ENCODE data around the gene COX6A2.

The COX6A2 gene

GRCh38 chr16:31385680-31386079 lies 42.5 kb downstream of the COX6A2 start:
- DNase-seq (ENCODE audit: low read depth), result no peak
- TF ChIP-seq, protein P1, sequence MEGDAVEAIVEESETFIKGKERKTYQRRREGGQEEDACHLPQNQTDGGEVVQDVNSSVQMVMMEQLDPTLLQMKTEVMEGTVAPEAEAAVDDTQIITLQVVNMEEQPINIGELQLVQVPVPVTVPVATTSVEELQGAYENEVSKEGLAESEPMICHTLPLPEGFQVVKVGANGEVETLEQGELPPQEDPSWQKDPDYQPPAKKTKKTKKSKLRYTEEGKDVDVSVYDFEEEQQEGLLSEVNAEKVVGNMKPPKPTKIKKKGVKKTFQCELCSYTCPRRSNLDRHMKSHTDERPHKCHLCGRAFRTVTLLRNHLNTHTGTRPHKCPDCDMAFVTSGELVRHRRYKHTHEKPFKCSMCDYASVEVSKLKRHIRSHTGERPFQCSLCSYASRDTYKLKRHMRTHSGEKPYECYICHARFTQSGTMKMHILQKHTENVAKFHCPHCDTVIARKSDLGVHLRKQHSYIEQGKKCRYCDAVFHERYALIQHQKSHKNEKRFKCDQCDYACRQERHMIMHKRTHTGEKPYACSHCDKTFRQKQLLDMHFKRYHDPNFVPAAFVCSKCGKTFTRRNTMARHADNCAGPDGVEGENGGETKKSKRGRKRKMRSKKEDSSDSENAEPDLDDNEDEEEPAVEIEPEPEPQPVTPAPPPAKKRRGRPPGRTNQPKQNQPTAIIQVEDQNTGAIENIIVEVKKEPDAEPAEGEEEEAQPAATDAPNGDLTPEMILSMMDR (IDR thresholded peaks at IDR 0.05; ENCODE audit: insufficient read depth, low read depth, low read length, missing control alignments), result no peak
- no peak overlapping the region for H3K4me3 ChIP-seq (ENCODE audit: low read length)

DNA sequence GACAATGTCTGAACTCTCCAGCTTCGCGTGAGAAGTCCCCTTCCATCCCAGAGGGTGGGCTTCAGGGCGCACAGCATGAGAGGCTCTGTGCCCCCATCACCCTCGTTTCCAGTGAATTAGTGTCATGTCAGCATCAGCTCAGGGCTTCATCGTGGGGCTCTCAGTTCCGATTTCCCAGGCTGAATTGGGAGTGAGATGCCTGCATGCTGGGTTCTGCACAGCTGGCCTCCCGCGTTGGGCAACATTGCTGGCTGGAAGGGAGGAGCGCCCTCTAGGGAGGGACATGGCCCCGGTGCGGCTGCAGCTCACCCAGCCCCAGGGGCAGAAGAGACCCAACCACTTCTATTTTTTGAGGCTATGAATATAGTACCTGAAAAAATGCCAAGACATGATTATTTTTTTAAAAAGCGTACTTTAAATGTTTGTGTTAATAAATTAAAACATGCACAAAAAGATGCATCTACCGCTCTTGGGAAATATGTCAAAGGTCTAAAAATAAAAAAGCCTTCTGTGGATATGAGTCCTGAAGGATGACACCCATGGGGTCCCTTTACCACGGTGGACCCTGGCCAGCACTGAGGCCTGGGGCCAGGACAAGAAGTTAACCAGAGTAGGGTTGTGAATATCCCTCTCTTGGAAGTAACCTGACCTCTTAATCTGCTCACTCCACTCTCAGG lies 45.5 kb downstream of the COX6A2 start:
- no peak overlapping the region for H3K4me3 ChIP-seq (ENCODE audit: low read length)
- peak; percentile 46 for DNase-seq (ENCODE audit: low read depth)
- TF ChIP-seq, protein P1 (IDR thresholded peaks at IDR 0.05; ENCODE audit: insufficient read depth, low read depth, low read length, missing control alignments), result peak; percentile 62

DNA sequence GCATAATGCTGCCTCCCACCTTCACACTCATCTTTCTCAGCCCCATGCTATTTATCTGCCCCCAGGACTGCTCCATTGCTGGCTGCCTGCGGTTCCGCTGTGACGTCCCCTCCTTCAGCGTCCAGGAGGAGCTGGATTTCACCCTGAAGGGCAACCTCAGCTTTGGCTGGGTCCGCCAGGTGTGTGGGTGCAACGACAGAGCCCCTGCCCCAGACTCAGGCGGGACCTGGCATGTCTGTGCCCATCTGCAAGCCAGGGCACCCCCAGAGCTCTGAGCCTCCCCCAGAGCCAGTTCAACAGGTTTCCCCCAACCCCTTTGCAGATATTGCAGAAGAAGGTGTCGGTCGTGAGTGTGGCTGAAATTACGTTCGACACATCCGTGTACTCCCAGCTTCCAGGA lies 48.0 kb downstream of the COX6A2 start:
- TF ChIP-seq, protein P1 (IDR thresholded peaks at IDR 0.05; ENCODE audit: insufficient read depth, low read depth, low read length, missing control alignments), result no peak
- no peak for DNase-seq (ENCODE audit: low read depth)
- H3K4me3 ChIP-seq (ENCODE audit: low read length), result no peak overlapping the region

Measured in epithelial cell of esophagus (primary cell).